AG09319 (cell line): ENCODE data around the gene IL11.
"Not testable (repeated sequence)": the region's sequence is repeated elsewhere in the genome, so short reads cannot be mapped to it uniquely, and the experiment has no call there.

Experiments
- DNase-seq: peaks from one replicate; pipeline ENCODE4 v3.0.0-alpha.2; 2010; ENCODE audit warnings: low read depth; ENCODE audit errors: extremely low read depth
- TF ChIP-seq, protein P1 (sequence below): IDR thresholded peaks from 2 replicates; pipeline ENCODE4 v1.5.1; 2011; ENCODE audit warnings: low read depth, mild to moderate bottlenecking, inconsistent platforms, low read length, moderate library complexity

Gene IL11

GRCh38 chr19:55336101-55336500 is 34.2 kb downstream of the IL11 start:
- TF ChIP-seq, protein P1, sequence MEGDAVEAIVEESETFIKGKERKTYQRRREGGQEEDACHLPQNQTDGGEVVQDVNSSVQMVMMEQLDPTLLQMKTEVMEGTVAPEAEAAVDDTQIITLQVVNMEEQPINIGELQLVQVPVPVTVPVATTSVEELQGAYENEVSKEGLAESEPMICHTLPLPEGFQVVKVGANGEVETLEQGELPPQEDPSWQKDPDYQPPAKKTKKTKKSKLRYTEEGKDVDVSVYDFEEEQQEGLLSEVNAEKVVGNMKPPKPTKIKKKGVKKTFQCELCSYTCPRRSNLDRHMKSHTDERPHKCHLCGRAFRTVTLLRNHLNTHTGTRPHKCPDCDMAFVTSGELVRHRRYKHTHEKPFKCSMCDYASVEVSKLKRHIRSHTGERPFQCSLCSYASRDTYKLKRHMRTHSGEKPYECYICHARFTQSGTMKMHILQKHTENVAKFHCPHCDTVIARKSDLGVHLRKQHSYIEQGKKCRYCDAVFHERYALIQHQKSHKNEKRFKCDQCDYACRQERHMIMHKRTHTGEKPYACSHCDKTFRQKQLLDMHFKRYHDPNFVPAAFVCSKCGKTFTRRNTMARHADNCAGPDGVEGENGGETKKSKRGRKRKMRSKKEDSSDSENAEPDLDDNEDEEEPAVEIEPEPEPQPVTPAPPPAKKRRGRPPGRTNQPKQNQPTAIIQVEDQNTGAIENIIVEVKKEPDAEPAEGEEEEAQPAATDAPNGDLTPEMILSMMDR = no peak
- DNase-seq = no peak

DNA sequence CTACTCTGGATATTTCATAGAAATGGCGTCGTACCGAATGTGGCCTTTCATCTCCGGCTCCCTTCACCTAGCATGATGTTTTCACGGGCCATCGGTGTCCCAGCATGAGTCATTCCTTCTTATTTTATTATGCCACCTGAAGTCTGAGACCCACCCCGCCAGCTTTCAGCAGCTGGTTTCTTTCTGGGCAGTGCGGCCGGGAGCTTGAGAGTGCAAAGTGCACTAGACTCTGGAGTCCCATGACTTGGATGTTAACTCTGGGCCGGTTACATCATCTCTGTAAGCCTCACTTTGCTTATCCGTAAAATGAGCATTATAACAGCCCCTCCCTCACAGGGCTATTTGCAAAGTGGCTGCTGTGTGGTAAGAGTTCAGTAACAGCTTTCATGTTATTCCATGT is 36.4 kb downstream of the IL11 start:
- no peak for DNase-seq
- TF ChIP-seq, protein P1 = no peak

- DNase-seq = not testable (repeated sequence)
These were observed 40.5 kb downstream of the IL11 start for GRCh38 chr19:55329791-55330190.

- DNase-seq = not testable (repeated sequence)
These were observed 41.4 kb downstream of the IL11 start for GRCh38 chr19:55328774-55329318.

DNA sequence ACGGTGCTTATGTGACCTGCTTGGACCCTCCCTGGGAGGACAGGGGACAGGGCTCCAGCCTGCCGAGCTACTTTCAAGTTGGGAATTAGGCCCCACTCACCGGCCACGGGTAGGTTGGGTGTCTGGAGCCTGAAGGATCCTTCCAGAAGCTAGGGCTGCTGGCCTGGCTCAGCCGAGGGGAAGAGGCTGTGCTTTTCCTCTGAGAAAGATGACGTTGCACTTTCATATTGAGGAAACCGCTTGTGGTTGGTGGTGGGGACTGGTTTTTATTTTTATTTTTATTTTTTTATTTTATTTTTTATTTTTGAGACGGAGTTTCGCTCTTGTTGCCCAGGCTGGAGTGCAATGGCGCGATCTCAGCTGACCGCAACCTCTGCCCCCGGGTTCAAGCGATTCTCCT is 45.1 kb downstream of the IL11 start, which contains the start of gene TMEM150B:
Gene TMEM150B, minus strand, starts transcription at position 170 of the 400 bp plus-strand sequence. CDS start 4,305 bp downstream, outside the sequence.
- TF ChIP-seq, protein P1 = no peak
- DNase-seq = no peak

- TF ChIP-seq, protein P1 = no peak
- DNase-seq = no peak
These were observed 45.6 kb downstream of the IL11 start for GRCh38 chr19:55324662-55325061.

GRCh38 chr19:55322204-55322885 is 47.9 kb downstream of the IL11 start:
- TF ChIP-seq, protein P1 = no peak
- DNase-seq = no peak

GRCh38 chr19:55321466-55322137 is 48.7 kb downstream of the IL11 start:
- no peak for DNase-seq
- TF ChIP-seq, protein P1 = no peak
